ENCODE results near the gene CYBC1.

Gene CYBC1

GRCh38 chr17:82406131-82406671 lies 44.4 kb downstream of the CYBC1 start:
- DNase-seq: no peak

- no peak for DNase-seq
Measured at GRCh38 chr17:82405051-82405450, 45.5 kb downstream of the CYBC1 start.

DNA sequence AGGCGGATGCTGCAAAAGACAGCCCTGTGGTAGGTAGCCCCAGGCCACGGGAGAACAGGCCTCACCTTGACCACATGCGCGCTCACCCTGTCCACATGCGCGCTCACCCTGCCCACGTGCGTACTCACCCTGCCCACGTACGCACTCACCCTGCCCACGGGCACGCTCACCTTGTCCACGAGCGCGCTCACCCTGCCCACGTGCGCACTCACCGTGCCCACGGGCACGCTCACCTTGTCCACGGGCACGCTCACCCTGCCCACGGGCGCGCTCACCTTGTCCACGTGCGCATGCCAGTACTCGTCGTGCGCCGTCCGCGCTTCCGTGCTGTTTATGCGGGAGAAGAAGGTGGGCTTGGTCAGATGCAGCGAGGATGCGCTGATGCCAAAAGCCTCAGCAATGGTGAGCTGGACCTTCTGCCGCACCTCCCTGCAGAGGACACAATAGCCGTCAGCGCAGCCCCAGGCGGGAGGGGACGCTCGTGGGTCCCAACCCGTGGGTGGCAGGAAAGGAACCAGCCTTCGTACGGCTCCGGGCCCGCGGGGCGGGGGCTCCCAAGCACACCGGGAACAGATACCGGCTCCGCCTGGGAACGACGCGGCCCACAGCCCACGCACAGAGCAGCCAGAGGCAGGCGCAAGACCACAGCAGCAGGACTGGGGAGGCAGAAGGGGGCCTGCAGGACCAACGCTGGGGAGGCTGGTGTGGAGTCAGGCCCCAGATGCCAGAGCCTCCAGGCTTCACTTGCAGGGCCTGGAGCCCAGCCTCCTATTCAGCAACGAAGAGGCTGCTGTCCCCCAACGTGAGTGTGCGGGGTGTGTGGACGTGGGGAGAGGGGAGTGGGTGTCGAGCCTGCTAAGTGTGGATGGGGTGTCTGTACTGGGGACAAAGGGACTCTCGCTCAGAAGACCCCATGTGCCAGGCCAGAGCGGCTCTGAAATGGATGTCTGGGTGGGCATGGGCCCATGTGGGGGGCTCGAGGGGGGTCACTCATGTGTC lies 46.6 kb downstream of the CYBC1 start:
- DNase-seq: no peak

- DNase-seq: no peak
Measured at GRCh38 chr17:82402865-82403264, 47.7 kb downstream of the CYBC1 start.

- no peak for DNase-seq
Measured at GRCh38 chr17:82400830-82401229, 49.7 kb downstream of the CYBC1 start.

DNA sequence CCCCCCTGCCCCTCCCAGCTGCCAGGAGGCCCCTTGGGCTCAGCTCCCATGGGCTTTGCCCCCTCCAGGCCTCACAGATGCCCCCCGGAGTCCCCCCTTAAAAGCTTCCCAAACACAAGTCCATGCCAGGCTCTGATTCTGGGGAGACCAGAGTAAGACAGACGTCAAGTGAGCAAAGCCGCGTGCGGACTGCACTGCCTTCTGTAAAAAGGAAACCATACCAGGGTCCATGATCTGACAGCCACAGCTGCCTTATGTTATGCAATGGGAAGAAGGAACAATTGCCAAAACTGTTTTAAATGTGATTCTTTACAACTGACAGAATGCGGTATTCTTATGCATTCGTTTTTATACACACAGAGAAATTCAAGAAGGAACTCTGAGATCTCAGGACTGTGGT lies 50.3 kb downstream of the CYBC1 start:
- DNase-seq: no peak

DNA sequence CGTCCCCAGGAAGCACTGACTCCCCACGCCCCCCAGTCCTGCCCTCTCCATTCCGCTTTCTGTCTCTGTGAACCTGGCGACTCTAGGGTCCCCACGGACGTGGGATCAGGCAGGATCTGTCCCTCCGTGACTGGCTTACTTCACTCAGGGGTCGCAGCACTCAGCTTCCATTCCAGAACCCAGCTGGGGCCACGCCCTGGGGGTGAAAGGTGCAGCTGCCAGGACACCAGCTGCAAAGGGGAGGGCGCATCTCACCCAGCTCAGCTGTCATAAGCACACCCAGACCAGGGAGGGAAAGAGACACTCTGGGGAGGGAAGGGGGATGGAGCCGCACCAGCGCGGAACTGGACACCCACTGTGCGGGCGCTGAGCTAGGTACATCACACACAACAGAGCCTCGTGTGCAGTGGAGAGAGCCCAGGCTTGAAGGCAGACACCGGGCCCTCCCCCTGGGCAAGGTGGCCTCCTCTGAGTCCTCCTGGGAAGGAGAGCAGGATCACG lies 50.9 kb downstream of the CYBC1 start:
- no peak for DNase-seq

GRCh38 chr17:82399041-82399441 lies 51.5 kb downstream of the CYBC1 start:
- DNase-seq: no peak

- no peak for DNase-seq
Measured at GRCh38 chr17:82397449-82398335, 52.9 kb downstream of the CYBC1 start.

DNA sequence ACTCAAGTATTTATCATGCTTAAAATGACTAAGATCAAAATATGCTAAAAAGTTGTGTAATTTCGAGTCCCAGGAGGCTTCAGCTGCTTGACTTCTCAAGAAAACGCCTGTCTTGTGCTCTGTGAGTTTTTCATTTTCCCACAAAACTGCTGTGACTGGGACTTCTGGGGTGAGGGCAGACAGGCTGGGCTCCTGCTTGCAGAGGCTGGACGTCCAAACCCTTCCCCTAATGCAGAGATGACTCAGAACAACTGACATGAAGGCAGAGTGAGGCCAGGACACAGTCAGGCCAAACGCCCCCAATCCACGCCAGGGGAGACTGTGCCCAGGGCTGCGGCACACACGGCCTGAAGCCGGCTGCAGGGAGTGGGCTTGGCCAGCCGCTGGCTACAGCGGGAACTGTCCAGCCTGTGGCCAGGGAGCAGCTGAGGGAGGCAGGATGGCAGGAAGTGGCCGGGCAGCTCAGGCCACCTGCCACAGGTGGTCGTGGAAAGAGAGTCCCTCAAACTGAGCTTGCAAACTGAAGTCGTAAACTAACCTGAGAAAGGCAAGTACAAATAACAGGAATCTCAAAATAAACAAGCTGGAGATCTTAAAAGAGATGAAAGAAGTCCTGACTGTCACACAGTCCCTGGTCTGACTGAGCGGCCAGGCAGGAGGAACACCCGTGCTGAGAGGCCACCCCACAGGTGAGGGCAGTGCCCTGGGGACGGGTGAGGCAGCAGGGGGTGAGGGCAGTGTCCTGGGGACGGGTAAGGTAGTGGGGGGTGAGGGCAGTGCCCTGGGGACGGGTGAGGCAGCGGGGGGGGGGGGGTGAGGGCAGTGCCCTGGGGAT lies 53.7 kb downstream of the CYBC1 start:
- no peak for DNase-seq

DNA sequence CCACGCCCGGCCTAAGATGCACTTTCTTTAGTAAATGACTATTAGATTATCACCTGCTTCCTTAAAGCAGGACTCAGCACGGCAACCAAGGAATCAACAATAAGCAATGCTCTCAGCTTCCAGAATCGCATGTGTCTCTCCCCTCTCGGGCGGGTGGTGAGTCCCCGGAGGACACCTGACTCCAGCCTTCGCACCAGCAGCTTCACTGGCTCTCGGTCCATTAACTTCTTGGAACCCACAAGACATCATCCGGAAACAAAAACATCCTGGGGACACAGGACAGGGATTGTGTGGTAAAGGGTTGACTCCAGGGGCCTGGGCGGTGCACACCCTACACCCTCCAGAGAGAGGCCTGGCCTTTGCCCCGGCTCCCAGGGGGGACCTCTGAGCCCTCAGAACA lies 56.3 kb downstream of the CYBC1 start:
- DNase-seq: no peak

DNA sequence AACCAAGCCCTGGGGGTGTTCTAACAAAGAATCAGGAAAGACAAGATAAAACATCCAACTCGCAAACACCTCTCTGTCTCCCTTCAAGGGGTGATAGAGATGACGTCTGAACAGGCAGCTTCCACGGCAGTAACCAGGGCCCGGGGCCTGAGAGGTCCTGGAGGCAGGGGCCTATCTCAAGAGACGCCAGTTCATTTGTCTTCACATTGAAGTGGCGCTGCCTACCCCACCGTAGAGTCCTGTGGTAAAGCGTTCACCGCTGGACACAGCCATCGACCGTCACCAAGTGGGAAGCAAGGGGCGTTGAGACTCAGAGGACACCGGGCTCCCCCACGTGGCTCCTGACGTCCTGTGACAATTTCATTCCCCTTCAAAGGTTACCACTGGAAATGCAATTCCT lies 57.6 kb downstream of the CYBC1 start:
- DNase-seq: no peak

Measured in DMS79 treated with DMSO at 0.1 percent for 48 hours (cell line).